HG03378 (cell line): ENCODE results near the gene ANKMY1.

Source experiments
- ATAC-seq: cut with Tn5 transposase; IDR thresholded peaks from one replicate; pipeline ENCODE4 v1.9.1; 2021; ENCODE audit warnings: mild to moderate bottlenecking, moderate library complexity; ENCODE audit not compliant: unreplicated experiment

Gene ANKMY1

DNA sequence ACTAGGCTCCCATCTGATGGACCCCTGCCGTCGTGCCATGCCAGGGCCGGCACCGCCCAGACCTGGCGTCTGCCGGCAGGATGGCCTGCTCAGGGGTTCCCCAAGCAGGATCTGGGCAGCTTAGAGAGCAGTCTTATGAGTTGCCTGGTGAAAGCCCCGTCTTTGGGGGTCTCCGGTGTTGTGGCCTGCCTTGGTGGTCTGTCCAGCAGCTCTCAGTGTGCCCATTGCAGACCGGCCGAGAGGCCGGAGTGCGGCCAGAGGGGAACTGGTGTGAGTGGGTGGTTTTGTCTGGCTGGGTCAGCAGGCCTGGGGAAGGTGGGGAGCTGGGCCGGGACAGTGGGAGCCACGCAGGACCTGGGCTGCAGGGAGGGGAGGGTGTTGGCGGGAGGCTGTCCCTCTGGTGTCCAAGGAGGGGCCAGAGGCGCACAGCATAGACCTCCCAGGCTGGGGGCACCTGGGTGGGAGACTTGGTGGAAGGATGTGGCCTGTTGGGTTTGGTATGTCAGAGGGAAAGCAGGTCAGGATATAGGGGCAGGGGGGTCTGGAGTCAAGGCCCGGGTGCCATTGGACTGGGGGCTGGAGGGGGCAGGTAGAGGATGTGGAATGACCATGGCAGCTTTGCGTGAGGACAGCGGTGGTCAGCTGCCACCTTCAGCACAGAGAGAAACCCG lies 105.9 kb downstream of the ANKMY1 start:
- ATAC-seq, result no peak

DNA sequence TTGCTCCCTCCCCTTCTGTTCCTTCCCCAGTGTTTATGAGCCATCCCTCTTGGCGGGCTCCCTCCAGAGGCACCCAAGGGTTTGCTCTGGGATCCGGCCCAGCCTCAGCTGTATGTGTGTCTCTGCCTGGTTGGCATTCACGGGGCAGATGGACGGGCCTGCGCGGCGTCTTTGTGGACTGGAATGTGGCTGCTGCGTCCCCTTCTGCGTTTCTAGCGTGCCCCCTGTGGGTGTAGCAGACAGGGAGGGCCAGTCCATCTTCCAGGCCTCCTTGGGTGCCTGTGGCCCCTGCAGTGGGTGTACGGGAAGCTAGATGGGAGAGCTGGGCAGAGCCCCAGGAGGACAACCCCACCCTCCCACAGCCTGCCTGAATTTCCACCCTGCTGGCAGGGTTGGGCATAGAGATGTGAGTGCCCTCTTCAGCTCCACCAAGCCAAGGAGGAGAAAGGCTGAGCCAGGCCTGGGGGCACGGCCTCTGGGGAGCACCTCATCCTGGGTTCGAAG lies 106.6 kb downstream of the ANKMY1 start:
- ATAC-seq, result no peak

GRCh38 chr2:240450532-240451107 lies 107.2 kb downstream of the ANKMY1 start:
- ATAC-seq, result no peak

DNA sequence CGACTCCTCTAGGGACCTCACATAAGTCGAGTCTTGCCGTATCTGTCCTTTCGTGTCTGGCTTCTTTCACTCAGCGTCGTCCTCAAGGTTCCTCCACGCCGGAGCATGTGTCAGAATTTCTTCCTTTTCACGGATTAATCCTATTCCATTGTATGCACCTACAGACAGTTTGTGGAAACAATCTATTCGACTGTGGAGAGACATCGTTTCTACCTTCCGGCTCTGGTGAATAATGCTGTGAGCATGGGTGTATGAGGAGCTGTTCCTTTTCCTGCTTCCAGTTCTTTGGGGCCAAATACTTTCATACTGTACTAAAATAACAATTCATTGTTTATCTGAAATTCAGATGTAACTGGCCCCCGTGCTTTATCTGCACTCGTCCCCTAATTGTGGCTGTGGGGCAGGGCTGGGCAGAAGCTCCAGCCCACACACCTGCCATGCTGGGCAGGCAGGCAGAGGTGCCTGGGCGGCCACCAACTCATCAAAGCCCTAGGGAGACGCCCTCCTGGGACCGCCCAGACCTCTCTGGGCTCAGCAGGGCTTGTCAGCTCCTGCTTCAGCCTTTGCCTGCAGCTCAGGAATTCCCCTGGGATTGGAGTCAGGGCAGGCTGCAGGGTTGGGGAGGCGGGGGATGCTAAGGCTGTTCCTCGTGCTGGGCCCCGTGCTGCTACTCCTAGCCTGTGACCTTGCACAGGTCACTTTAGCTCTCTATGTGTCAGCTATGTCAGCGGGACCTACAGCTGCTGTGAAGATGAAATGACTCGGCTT lies 107.8 kb downstream of the ANKMY1 start:
- ATAC-seq, result no peak

GRCh38 chr2:240448387-240449274 lies 109.2 kb downstream of the ANKMY1 start:
- no peak for ATAC-seq

- no peak for ATAC-seq
Observed at GRCh38 chr2:240447934-240448333, 109.9 kb downstream of the ANKMY1 start.

- no peak for ATAC-seq
Observed at GRCh38 chr2:240447331-240447730, 110.5 kb downstream of the ANKMY1 start.

GRCh38 chr2:240446664-240447175 lies 111.1 kb downstream of the ANKMY1 start:
- no peak for ATAC-seq

DNA sequence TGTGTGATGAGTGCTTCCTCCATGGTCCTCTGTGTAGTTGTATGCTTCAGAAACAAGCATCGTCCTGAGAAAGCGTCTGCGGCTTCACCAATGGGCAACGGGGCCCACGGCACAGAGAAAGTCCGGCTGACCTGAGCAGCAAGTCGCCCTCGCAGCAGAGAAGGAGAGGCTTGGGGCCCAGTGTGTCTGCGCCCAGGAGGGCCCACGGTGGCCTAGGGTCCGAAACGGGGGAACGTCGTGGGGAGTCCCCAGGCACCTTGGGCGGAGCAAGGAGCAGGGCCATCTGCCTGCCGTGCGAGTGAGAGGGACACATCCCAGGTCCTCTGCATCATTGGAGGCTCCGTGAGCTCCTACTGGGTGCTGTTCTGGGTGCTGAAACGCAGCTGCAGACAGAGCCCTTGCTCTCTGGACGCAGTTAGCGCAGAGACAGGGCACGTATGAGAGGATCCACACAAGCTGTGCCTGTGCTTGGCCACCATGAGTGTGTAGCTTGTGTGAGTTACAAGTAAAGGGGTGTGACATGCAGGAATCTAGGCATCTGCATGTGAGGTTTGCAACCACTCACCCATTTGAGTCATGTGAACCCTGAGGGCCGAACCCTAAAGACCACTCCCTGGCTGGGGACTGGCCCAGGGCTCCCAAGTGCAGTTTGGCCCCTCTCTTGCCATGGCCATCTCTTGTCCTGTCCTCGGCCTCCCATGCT lies 111.7 kb downstream of the ANKMY1 start:
- ATAC-seq, result no peak

GRCh38 chr2:240444464-240444863 lies 113.3 kb downstream of the ANKMY1 start:
- ATAC-seq, result no peak

- no peak for ATAC-seq
Observed at GRCh38 chr2:240443891-240444301, 113.9 kb downstream of the ANKMY1 start.

GRCh38 chr2:240442891-240443715 lies 114.7 kb downstream of the ANKMY1 start:
- ATAC-seq, result no peak

- ATAC-seq, result no peak
Observed at GRCh38 chr2:240441993-240442411, 115.8 kb downstream of the ANKMY1 start.

DNA sequence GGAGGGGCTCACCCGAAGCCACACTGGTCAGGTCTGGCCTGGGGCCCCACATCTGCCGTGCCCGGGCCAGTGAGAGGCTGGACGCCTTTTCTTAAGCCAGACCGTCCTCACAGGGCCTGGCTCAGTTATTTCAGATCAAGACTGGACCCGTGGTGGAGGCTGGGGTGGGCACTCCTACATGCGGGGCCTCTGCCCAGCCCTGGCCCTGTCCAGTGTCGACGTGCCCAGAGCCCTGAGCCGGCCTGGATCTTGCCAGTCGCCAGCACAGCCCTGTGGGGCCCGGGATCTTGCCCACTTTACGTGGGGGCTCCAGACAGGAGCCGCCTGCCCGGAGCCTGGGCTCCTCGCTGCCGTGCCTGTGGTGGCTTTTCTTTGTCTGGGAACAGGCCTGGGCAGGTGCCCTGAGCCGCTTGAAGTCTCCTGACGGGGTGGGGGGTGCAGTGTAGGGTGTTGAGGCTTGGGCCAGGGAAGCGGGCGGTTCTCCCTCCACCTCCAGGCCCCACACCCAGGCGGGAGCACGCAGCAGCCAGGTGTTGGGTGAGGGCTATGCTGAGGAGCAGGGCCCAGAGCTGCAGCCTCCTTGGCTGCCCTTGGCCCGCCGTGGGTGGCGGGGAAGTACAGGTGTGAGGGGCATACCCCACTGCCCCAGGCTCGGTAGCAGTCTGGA lies 116.3 kb downstream of the ANKMY1 start:
- ATAC-seq, result no peak

DNA sequence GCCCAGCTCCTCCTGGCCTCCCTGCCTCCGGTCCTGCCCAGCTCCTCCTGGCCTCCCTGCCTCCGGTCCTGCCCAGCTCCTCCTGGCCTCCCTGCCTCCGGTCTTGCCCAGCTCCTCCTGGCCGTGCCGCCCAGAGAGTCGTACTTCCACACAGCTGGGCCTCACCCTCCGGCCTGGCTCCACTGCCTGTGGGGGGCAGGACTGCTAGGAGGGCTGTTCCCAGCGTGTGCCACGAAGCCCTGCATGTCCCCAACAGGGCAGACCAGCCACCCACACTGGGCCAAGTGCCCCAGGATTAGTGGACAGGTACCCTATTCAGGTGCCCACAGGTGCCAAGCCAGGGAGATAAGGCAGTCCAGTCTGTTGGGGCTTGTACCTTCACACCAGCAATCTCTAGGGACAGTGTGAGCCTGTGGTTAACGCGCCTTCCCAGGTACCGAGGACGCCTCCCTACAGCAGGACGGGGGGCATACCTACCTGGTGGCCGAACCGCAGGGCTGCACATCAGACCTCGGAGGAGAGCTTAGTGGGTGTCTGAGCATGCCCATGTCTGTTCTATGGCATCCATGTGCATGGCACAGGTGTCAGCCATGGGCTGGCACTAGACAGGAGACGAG lies 117.0 kb downstream of the ANKMY1 start:
- ATAC-seq, result no peak

DNA sequence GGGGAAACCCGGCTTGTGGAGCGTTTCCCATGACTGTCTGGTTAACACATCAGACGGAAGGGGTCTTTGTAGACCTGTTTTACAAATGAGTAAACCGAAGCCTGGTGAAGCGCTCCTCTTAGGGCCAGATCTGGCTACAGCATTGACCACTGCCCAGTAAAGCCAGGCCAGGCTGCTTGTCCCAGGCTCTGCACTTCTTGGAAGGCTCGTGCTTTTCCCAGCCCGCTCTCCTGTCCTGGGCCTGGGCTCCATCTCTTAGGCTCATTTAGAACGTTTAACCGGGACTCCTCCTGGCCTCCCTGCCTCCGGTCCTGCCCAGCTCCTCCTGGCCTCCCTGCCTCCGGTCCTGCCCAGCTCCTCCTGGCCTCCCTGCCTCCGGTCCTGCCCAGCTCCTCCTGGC lies 117.5 kb downstream of the ANKMY1 start:
- no peak for ATAC-seq

- no peak for ATAC-seq
Observed at GRCh38 chr2:240439698-240440151, 118.1 kb downstream of the ANKMY1 start.
